CD4-positive, alpha-beta T cell treated with Interleukin-17A for 4 hours (primary cell): Measurements from ENCODE around the gene MRGPRF.
A peak's percentile ranks its signal among the peaks of the same experiment; 100 is the strongest.

Source experiments
- DNase-seq: peaks from one replicate; pipeline ENCODE4 v3.0.0-alpha.2; 2020; ENCODE audit warnings: mixed read lengths

Gene MRGPRF

DNA sequence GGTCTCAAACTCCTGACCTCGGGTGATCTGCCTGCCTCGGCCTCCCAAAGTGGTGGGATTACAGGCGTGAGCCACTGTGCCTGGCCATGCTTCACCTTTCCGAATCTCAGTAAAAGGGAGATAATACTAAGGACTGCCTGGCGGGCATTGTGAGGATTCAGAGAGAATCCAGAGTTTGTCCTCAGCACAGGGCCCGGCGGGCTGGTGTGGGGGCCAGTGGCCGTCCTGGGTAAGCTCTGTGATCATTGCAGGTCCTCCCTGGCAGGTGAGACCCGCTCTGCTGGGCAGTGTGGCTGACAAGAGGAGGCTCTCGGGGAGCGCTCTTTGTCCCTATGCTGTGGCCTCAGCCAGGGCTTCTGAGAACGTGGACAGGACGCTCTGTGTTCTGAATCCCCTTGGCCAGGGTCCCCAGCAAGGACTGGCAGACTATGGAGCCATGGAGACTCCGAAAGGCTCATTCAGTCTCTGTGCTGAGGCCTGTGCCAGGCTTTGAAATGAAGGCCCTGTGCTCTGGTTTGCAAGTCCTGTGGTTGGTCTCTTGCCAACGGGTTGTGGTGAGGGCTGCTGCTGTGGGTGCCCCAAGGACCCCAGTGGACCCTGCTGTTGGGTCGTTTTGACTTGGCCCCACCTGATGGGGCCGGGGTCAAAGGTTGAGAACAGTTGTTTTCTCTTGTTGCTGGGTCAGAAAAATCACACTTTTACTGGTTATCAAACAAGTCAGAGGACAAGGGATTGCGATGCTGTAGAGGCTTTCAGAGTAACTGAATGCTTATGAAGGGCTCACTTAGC, 37.7 kb upstream of the MRGPRF start:
- no peak for DNase-seq

DNA sequence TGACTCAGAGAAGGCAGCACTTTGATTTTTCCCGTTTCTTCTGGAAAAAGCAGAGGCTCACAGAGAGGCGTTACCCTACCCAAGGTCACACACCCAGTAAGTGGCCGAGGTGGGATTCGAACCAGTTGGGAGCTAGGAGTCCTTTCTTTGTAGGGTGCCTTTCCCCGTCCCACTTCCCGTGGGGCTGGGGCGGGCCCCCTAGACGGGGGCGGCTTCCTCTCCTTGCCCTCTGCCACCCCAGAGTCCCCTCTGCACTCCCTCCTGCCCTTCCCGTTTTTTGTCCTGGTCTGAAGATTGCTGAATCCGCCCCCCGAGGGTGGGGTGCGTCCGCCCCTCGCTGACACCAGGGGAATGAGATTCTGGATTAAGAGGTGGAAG, 36.4 kb upstream of the MRGPRF start:
- DNase-seq = peak; percentile 38

DNA sequence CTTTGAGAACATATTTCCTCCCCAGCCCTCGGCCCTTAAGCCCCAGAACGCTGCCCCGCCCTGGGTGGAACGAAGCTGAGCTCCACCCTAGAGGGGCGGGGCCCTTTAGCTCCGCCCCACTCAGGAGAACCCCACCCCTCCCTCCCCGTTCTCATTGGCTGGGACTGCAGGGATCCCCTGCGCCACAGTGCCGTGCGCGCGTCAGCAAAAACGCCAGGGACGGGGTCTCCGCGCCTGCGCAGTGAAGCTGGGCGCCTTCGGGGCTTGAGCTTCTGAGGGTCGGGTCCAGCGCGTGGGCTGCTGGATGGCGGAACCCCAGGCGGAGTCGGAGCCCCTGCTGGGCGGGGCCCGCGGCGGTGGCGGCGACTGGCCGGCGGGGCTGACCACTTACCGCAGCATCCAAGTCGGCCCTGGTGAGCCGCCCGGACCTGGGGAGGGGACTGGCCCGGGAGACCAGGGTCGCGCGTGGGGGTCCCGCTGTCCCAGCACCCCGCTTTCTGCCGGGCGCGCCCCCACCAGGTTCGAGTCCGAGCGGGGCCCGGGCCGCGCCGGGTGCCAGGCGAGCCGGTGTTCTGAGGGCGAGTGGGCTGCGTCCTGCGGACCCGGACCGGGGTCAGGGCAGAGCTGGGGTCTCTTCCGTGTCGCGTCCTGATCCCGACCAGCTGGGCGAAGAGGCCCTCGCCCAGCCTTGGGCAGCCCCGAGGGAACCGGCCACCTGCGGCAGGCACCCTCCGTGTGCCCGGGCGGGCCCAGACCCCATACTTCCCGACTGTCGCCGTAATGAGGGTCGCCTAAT, 35.8 kb upstream of the MRGPRF start, which contains the start of gene TPCN2:
Gene TPCN2, plus strand, starts transcription at position 239 of the 796 bp plus-strand sequence. Its CDS starts 66 bp downstream, at position 305.
- peak; percentile 95 for DNase-seq

DNA sequence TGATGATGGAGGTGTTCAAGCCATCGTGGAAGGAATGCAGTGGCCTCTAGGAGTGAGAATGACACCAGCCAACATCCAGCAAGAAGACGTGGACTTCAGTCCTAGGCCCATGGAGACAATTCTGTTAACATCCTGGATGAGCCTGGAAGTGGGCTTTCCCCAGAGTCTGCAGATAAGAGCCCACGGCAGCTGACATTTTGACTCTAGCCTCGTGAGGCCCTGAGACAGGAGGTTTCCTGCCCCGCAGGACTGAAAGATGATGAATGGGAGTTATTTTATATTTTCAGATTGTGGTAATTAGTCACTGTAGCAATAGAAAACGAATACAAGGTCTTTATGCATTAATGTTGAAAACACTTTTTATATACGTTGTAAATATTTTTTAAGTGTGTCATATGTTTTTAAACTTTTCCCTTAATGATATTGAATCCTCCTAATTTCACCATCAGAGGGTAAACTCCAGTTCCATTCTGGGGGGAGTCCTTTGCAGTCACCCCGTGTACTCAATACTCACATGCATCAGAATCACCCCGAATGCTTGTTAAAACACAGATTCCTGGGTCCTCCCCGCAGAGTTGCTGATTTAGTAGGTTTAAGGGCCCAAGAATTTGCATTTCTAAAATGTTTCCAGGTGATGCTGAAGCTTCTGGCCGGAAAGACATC, 35.1 kb upstream of the MRGPRF start:
- DNase-seq = no peak

DNA sequence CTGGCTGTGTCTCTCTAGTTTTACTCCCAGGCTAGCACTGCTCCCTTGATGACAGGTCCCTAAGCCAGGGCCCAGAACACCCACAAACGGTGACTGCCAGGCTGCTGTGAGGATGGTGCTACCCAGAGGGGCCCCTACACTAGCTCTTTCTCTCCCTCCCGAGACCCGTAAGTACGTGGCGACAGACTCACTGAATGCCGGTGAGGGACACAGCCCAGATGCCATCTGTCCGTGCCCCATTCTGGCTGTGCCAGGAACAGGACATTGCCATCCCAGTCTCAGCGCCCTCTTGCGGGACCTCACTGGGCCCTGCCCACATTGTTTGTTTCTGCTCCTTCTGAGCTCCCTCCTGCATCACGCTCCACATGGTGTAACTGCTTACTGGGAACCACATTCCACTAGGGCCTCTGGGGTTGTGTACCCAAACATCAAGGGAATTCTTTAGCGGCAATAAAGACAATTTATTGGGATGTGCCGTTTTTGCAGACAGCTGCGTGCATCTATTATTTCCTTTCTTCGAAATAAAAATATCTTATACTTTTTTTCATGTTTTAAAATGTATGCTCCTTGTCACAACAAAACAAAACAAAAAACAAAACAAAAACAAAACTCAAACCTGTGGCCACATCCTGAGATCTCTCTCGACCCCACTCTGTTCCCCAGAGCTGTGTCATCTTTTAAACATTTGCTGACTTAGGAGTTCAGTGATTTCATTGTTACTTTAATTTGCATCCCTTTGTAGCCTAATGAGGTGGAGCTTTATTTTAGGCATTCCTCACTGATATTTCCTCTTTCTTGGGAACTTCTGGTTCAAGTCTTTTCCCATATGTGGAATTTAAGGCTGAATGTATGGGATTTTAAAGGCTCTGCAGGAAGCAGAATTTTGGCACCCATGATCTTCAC, 31.3 kb upstream of the MRGPRF start:
- peak; percentile 42 for DNase-seq

DNA sequence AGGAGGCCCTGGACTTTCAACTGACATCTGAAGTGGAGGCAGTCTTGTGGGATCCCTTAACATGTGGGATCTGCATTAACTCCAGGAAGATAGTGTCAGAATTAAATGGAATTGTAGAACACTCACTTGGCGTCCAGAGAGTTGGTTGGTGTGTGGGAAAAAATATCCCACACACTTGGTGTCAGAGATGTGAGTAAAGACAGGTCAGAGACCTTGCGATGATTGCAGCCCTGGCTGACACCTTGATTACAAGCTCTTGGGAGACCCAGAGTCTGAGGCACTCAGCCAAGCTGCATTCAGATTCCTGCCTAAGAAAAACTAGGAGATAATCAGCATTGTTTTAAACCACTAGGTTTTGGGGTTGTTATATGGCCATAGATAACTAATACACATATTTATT, 28.5 kb upstream of the MRGPRF start:
- DNase-seq = no peak

DNA sequence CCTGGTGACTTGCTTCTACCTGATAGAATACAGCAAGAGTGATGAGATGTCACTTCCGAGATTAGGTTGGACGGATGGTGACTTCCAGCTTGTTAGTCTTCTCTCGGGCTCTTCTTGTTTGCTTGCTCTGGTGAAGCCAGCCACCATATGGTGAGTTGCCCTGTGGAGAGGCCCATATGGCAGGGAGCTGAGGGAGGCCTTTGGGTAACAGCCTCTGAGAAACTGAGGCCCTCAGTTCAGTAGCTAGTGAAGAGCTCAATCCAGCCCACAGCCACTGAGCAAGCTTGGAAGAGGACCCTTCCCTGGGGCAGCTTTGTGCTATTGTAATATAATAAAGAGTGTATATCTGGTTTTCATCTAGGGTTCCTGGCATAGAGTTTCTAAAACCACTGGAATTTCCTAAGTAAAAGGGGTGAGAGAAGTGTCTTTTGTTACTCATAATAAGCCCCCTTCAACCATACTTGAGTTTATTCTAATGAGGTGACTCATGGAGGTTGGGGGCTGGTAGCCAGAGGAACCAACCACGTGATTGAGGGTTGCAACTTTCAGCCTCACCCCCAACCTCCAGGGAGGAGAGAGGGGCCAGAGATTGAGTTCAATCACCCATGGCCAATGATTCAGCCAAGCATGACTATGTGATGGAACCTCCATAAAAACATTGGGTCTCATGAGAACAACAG, 27.7 kb upstream of the MRGPRF start:
- no peak for DNase-seq

DNA sequence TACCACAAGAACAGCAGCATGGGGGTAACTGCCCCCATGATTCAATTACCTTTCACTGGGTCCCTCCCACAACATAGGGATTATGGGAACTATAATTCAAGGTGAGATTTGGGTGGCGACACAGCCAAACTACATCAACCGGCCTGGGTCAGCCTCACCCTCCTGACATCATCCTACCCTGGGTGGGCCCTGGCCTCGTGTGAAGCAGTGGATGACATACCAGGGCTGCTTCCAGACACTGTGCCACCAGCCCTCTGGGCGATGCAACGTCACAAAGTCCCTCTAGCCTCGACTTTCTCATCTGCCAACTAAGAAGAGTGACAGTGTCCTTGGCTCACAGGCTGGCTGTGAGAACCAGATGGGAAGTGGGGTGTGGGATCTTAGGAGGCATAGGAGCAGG, 27.0 kb upstream of the MRGPRF start:
- DNase-seq = no peak

DNA sequence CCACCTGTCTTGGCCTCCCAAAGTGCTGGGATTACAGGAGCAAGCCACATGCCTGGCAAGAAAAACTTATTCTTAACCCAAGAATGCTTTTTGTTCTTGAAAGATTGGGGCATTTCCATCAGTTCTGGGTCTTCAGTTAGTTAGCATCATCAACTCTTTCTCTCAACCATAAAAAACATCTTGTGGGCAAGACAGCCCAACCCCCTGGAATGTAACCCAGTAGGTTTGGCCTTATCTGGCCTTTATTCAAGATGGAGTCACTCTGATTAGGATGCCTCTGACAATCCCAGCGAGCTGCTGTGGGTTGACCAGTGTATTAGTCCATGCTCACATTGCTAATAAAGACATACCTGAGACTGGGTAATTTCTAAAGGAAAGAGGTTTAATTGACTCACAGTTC, 26.5 kb upstream of the MRGPRF start:
- no peak for DNase-seq

DNA sequence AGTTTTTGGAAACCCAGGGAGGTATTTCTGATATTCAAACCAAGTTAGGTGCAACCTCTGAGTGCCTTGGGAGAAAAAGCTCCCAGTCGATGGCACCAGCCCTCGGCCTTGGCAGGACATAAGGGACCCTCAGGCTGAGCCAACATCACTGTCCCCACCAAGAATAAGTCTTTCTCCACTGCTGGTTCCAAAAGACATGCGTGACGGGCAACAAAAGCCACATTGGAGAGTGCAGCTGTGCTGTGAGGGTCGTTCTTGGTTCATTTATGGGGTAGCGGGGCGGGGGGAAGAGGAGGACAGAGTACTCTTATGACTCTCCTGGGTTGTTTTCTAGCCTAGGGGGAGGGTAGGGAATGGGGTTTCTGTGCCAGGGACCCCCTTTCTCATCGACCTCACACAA, 24.5 kb upstream of the MRGPRF start:
- DNase-seq = no peak

DNA sequence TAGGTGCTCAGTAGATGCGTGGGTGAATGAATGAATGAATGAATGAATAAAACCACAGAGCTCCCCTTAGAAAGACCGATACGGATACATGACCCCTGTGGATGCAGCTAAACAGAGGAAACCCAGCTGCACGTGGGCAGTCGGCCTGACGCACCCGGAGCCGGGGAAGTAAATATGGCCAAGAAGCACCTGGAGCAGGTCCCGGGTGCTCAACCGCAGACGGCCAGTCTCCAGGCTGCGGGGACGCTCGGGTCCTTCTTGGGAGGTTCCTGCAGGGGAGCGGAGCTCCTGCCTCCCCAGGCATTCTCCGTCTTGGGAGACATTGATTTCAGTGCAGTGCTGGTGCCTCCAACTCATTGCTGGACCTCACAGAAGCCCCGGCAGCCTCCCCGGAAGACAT, 24.0 kb upstream of the MRGPRF start:
- DNase-seq = no peak

DNA sequence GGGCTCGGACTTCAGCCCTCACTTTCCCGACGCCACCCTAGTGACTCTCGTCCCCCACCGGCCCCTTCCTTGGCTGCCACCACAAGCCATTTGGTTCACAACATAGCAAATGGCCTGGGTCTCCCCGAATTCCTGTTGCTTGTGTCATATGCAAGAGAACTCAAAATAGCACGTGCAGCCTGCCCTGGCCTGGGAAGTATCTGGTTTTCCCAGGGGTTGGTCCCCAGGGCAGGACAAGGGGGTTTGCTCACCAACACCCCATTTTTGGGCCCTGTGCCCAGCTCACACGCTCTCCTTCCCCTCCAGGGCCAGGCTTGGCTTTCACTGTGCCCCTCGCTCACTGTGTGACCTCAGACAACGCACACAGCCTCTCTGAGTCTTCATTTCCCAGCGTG, 22.9 kb upstream of the MRGPRF start:
- DNase-seq = no peak

DNA sequence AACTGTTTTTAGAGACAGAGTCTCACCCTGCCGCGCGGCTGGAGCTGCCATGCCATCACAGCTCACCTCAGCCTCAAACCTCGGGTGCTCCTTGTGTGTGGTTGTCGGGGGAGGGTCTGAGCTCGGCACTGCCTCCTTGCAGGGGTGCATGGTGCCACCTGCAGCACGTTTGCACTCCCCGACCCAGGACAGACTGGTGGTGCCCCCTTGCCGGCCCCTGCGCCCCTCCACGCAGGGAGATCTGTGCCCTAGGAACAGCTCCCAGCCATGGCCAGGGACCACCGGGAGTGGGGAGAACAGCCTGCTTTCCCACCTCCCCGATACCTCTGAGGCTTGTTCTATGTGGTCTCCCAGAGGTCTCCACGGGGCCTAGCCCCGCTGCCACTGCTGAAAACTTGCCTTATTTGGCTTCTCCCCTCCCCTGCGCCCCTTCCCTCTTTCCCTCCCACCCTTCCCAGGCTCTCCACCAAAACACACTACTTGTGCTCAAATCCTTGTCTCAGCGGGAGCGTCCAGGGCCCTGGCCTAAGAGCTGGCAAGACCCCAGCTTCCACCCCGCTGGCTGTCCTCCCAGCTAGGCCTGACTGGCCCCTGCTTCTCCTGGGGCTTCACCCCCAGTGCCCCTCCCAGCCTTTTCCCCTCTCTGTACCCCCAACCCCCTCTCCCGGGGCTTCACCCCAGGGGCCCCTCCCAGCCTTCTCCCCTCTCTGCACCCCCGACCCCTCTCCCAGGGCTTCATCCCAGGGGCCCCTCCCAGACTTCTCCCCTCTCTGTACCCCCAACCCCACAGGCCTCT, 22.3 kb upstream of the MRGPRF start:
- DNase-seq = no peak

DNA sequence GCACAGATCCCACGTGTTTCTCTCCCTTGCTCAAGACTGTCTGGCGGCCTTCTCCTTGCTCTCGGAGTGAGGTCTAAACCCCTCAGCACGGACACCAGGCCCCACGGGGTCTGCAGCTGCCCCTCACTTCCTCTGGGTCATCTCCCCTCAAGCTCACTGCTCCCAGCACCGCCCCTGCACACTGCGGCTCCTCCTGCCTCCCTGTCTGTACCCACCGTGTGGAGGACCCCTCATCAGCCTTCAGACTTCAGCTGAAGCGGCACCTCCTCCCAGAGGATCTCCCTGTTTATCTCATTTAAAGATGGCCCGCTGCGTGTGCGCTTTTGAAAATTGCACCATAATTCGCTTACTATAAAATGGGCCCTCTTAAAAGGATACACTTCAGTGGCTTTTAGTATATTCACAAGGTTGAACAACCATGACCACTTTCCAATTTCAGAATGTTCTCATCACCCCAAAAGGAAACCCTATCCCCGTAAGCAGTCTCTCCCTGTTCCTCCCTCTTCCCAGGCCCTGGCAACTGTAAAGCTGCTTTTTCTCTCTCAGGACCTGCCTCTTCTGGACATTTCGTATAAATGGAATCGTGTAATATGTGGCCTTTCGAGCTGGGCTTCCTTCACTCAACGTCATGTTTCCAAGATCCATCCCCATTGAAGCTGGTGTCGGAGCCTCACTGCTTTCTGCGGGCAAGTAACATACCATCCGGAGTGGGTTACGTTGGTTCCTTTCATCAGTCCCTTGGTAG, 21.2 kb upstream of the MRGPRF start:
- DNase-seq = no peak

DNA sequence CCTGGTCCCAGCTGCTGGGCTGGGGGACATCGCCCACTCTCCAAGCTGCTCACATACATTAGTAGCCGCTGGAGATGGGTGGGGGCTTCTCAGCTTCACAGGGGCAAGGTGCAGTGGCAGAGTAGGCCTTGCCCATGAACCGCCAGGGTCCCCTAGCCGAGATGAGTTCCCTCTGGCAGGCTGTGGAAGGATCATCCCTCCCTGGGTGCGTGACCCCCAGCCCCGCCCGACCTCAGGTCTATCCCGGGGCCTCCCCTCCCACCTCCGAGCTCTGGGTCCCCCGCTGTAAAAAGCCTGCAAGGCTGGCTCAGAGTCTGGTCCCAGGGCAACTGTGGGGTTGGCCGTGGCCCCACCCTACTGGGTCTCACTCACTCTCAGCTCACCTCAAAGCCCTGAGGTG, 20.4 kb upstream of the MRGPRF start:
- no peak for DNase-seq

DNA sequence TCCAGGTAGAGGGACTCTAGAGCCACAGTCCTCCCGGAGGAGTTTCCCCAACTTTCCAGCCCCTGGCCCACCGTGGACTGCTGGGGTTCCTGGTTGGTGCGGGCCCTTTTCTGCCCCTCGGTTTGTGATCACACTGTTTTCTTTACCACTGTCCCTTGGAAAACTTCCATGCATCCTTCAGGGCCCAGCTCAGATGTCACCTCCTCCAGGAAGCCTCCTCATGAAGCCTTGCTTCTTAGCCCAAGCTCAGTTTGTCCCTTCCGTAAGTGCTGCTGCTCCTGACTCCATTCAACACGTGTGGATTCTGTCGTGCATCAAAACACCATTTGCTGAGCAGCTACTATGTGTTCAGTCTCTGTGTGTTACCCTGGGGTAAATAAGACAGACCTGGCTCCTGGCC, 19.8 kb upstream of the MRGPRF start:
- DNase-seq = no peak

DNA sequence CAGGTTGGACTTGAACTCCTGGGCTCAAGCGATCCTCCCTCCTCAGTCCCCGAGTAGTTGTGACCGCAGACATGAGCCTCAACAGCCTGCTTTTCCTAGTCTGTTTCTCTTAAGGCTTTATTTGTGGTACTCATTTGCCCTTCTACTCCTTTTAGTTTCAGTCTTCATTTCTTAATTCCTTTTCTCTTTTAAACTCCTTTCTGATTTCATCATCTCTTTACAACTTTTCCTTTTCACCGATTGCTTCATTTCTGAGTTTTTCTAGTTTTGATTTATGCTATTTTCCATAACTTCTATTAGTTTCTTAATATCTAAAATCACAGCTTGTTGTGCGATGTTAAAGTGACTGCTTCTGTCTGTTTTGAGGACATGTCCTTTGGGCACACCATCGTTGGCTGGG, 17.3 kb upstream of the MRGPRF start:
- DNase-seq = no peak

DNA sequence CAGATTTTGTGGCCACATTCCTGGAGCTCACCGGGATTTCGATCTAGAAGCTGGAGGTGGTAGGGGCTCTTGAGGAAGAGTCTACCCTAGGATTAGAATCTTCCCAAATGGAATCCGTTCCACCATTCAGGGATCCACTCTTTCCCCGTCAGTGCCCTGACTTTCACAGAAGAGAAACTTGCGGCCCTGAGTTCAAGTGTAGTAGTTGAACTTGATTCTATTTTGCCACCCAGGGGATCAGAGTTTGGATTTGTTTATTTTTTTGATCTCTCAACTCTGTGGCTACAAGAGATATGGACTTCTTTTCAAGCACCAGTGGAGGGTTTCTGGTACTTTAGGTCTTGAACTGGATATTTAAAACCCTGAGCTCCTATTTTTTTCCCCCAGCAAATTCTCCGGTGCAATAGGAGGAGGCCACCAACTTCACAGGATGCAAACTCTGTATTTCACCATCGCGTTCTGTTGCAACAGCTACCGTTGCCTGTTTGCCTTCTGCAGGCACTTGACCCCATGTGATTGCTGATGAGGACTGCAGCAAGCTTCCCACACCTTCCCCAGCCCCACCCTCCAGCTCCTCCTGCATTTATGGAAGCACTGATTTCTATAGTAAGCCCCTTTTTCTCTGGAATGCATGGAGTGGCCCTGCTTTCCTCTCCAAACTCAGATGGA, 14.8 kb upstream of the MRGPRF start:
- DNase-seq = no peak

DNA sequence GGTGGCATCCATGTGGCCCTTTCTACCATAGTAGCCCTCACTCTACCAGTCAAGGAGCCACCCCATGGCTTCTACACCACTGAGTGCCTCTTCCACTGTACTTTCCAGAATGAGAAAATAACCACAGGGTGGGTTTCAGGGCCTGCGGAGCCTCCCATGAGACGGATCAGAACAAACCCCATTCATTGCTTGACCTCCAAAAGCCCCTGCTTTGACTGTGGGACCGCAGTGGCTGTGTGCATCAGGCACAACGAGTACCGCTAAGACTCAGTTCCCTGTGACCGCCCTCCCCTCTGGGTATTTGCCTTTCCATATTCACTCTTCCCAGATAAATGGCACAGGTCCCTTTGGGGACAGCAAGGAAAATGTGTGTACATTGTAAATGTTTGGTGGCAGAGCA, 11.5 kb upstream of the MRGPRF start:
- no peak for DNase-seq

DNA sequence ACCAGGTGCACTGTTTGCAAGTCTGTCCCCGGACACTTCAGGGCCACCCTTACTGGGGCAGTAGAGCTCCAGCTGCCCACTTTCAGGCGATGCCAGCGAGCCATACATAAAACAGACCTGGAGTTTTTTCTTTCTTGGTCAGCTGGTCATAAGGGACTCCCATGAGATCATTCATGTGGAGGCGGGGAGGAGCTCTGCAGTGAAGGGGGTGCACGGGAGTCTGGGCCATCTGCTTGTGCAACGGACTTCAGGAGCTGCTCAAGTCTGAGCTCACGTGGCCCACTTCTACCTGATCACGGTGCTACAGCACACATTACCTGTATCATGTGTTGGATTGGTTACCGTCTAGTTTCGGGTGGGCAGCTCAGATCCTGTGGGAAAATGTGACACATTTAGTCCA, 9.2 kb upstream of the MRGPRF start:
- DNase-seq = no peak
